Peyer's patch (tissue), 4 donors: ENCODE data around the gene GSTO2.

Experiments
- POLR2A ChIP-seq, 2 donors: fragments of 450-650 bp; IDR thresholded peaks; one replicate each; pipeline ENCODE4 v1.5.1; 2017; ENCODE audit warnings: antibody characterized with exemption in 2 of 2, mild to moderate bottlenecking in 2 of 2, moderate library complexity in 2 of 2
- TF ChIP-seq, protein P1 (sequence below), 6 experiments: fragments of 450-650 bp in 4 of 6; fragments of 200-600 bp in 2 of 6; sonication (generic) in 1 of 6; IDR thresholded peaks; one replicate each; pipeline ENCODE4 v1.5.1; 2017 to 2019; ENCODE audit warnings: antibody characterized with exemption in 6 of 6, mild to moderate bottlenecking in 3 of 6, moderate library complexity in 1 of 6

- TF ChIP-seq, protein P1, sequence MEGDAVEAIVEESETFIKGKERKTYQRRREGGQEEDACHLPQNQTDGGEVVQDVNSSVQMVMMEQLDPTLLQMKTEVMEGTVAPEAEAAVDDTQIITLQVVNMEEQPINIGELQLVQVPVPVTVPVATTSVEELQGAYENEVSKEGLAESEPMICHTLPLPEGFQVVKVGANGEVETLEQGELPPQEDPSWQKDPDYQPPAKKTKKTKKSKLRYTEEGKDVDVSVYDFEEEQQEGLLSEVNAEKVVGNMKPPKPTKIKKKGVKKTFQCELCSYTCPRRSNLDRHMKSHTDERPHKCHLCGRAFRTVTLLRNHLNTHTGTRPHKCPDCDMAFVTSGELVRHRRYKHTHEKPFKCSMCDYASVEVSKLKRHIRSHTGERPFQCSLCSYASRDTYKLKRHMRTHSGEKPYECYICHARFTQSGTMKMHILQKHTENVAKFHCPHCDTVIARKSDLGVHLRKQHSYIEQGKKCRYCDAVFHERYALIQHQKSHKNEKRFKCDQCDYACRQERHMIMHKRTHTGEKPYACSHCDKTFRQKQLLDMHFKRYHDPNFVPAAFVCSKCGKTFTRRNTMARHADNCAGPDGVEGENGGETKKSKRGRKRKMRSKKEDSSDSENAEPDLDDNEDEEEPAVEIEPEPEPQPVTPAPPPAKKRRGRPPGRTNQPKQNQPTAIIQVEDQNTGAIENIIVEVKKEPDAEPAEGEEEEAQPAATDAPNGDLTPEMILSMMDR (IDR thresholded peaks at IDR 0.05), result no peak
- no peak for TF ChIP-seq POLR2A (IDR thresholded peaks at IDR 0.05)
These were observed 50.1 kb downstream of the GSTO2 start for GRCh38 chr10:104318810-104319741.
